ENCODE data around the gene SAMD4A. TPM values are rescaled to one million over a fixed set of nuclear protein-coding genes. Genes with fewer than 3 reads are reported as not detected.

SAMD4A gene
- total and polyA plus RNA-seq, 10 donors = 2.3 to 31.0 (median 21.2) TPM

DNA sequence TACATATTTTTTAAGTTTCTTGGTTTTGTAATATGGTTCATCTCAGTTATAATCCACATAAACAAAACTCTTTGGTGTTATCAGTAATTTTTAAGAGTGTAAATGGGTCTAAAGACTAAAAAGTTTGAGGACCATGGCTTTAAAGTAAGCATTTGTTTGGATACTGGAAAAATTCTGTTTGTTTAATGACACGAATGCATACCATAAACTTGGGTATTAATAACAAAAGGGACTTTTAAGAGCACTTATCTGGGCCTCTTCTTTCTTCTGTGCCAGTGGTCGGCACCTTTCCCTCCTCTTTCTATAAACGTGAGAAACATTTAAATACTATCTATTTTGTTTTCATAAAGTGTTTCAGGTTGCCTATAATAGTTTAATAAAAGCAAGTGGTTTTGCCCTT lies 47.4 kb downstream of the SAMD4A start:
- DNase-seq = no peak
- Histone ChIP-seq H3K4me3 (no peak overlapping the region), H3K27me3 (replicated peaks in 1 of 7) (no peaks in the 10 kb centered on the region), H3K4me1 (peaks cover 0 to 8% (median 5%) of the 10 kb centered on the region in 6 donors), H3K27ac (no peak overlapping the region), H3K9me3 (no peaks in the 10 kb centered on the region), H3K36me3 (no peaks in the 10 kb centered on the region)
- no peak for TF ChIP-seq POLR2AphosphoS5 (IDR thresholded peaks at IDR 0.05)
- TF ChIP-seq, protein P1, sequence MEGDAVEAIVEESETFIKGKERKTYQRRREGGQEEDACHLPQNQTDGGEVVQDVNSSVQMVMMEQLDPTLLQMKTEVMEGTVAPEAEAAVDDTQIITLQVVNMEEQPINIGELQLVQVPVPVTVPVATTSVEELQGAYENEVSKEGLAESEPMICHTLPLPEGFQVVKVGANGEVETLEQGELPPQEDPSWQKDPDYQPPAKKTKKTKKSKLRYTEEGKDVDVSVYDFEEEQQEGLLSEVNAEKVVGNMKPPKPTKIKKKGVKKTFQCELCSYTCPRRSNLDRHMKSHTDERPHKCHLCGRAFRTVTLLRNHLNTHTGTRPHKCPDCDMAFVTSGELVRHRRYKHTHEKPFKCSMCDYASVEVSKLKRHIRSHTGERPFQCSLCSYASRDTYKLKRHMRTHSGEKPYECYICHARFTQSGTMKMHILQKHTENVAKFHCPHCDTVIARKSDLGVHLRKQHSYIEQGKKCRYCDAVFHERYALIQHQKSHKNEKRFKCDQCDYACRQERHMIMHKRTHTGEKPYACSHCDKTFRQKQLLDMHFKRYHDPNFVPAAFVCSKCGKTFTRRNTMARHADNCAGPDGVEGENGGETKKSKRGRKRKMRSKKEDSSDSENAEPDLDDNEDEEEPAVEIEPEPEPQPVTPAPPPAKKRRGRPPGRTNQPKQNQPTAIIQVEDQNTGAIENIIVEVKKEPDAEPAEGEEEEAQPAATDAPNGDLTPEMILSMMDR (IDR thresholded peaks at IDR 0.05 in 8 of 11, conservative IDR thresholded peaks at IDR 0.05 in 3 of 11) = no peak
- no peak for TF ChIP-seq POLR2A (IDR thresholded peaks at IDR 0.05)
- intact Hi-C loops (cut with DNase I; ENCODE audit: low total_unique reads) = no loop called here
- 59 to 74% (median 72%) methylated on average over 3 of the region's 3 CpGs for WGBS, 5 donors

GRCh38 chr14:54617467-54617866 lies 50.5 kb downstream of the SAMD4A start:
- no peaks in the 10 kb centered on the region for H3K27me3 ChIP-seq (replicated peaks in 1 of 7)
- H3K4me3 ChIP-seq = no peak overlapping the region
- H3K9me3 ChIP-seq = peaks cover 0 to 4% (median 0%) of the 10 kb centered on the region in 8 donors
- WGBS, 5 donors = 63 to 84% (median 71%) methylated on average over 3 of the region's 3 CpGs
- H3K36me3 ChIP-seq = no peaks in the 10 kb centered on the region
- intact Hi-C loops (cut with DNase I; ENCODE audit: low total_unique reads) = no loop called here
- H3K27ac ChIP-seq = no peak overlapping the region
- H3K4me1 ChIP-seq = no peaks in the 10 kb centered on the region
- no peak for DNase-seq
- TF ChIP-seq, protein P1 (IDR thresholded peaks at IDR 0.05 in 8 of 11, conservative IDR thresholded peaks at IDR 0.05 in 3 of 11) = no peak
- TF ChIP-seq POLR2AphosphoS5 (IDR thresholded peaks at IDR 0.05) (no peak), POLR2A (IDR thresholded peaks at IDR 0.05) (no peak)

DNA sequence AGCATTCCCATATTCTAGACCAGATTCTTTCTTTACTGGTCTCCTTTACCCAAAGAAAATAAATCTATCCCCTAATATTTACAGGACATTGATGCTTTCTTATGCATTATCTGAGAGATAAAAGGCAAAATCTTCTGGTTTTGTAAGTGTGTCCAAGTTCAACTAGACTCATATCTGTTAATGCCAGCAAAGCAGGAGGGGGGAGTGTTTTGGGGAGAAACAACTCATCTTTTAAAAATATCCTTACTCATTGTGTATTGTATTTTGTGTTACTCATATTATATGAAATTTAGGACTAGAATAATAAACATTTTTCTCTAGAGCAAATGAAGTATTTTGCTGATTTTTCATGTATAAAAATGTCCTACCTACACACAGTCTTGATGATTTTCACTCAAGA lies 54.8 kb downstream of the SAMD4A start:
- intact Hi-C loops (cut with DNase I; ENCODE audit: low total_unique reads) = no loop called here
- TF ChIP-seq POLR2AphosphoS5 (IDR thresholded peaks at IDR 0.05) (no peak), POLR2A (IDR thresholded peaks at IDR 0.05) (no peak)
- TF ChIP-seq, protein P1 (IDR thresholded peaks at IDR 0.05 in 8 of 11, conservative IDR thresholded peaks at IDR 0.05 in 3 of 11) = no peak
- H3K27me3 ChIP-seq (replicated peaks in 1 of 7) = no peaks in the 10 kb centered on the region
- peaks cover 0 to 4% (median 0%) of the 10 kb centered on the region in 8 donors for H3K9me3 ChIP-seq
- H3K27ac ChIP-seq = no peak overlapping the region
- peaks cover 3 to 30% (median 17%) of the 10 kb centered on the region in 6 donors for H3K4me1 ChIP-seq
- no peak overlapping the region for H3K4me3 ChIP-seq
- DNase-seq = no peak
- no peaks in the 10 kb centered on the region for H3K36me3 ChIP-seq

- Histone ChIP-seq H3K9me3 (peaks cover 0 to 4% (median 0%) of the 10 kb centered on the region in 8 donors), H3K4me3 (no peak overlapping the region), H3K27ac (no peak overlapping the region), H3K36me3 (no peaks in the 10 kb centered on the region), H3K27me3 (replicated peaks in 1 of 7) (no peaks in the 10 kb centered on the region), H3K4me1 (peaks cover 10 to 37% (median 24%) of the 10 kb centered on the region in 6 donors)
- DNase-seq = no peak
- no peak for TF ChIP-seq POLR2AphosphoS5 (IDR thresholded peaks at IDR 0.05)
- no peak for TF ChIP-seq POLR2A (IDR thresholded peaks at IDR 0.05)
- TF ChIP-seq, protein P1 (IDR thresholded peaks at IDR 0.05 in 8 of 11, conservative IDR thresholded peaks at IDR 0.05 in 3 of 11) = no peak
- intact Hi-C loops (cut with DNase I; ENCODE audit: low total_unique reads) = no loop called here
- 76 to 91% (median 86%) methylated on average over 9 of the region's 9 CpGs for WGBS, 5 donors
These were observed 55.4 kb downstream of the SAMD4A start for GRCh38 chr14:54622192-54622958.
